Measurements from ENCODE around the gene LCNL1.

LCNL1 gene

DNA sequence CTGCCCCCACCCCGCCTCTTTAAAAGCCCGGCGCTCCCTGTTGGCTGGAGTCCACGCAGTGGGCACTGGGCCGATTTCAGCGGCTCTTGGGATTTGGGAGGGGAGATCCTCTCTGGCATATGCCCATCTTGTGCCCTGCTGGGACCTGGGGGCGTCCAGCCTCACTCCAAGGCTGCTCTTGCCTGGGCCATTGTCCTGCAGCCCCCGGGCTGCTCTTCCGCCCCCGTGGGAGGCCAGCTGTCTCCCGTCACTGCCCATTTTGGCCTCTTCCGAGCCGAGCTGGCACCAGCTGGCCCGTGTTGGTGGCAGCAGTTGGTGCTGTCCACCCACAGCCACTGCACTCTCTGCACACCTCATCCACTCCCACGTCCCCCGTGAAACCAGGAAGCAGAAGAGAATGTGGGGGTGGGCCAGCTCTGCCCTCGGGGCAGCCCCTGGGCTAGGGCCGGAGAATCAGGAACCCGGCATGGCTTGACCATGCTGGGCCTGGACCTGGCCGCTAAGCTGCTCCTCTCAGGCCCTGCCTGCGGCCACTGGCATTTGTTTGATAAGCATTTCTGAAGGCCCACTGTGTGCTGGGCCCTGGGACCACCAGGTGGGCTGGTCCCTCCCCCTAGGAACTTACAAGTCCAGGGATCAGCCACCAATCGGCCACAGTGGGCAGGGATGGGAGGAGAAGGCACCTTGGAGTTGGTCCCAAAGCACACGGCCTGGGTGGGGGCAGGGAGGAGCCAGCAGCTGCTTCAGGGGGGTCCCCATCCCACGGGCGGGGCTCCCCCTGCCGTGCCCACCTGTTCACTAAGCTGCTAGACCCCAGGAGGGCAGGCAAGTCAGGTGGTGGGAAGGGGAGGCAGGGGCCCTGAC, 35.5 kb upstream of the LCNL1 start:
- DNase-seq (ENCODE audit: low spot score), result no peak

DNA sequence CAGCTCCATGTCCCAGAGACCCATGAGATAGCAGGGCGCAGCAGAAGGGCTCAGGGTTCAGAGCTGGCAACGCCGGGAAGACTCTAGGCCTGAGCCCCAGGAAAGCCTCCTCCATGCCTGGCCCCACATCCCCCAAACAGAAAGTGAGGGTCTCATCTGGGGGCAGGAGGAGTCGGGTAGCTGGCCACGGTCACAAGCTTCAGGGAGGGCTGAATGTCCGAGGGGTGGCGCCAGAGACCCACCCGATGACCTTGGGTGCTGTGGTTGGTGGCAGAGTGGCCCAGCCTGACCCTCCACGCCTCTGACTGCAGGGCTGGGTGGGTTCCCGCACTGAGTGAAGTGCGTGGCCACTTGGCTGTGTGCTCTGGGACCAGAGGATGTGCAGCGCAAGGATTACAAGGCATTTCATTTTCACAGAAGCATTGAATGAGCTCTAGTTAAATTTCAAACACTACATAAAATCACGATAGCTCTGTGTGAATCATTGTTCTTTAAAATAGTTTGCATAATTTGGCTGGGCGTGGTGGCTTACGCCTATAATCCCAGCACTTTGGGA, 34.8 kb upstream of the LCNL1 start:
- DNase-seq (ENCODE audit: low spot score), result no peak

DNA sequence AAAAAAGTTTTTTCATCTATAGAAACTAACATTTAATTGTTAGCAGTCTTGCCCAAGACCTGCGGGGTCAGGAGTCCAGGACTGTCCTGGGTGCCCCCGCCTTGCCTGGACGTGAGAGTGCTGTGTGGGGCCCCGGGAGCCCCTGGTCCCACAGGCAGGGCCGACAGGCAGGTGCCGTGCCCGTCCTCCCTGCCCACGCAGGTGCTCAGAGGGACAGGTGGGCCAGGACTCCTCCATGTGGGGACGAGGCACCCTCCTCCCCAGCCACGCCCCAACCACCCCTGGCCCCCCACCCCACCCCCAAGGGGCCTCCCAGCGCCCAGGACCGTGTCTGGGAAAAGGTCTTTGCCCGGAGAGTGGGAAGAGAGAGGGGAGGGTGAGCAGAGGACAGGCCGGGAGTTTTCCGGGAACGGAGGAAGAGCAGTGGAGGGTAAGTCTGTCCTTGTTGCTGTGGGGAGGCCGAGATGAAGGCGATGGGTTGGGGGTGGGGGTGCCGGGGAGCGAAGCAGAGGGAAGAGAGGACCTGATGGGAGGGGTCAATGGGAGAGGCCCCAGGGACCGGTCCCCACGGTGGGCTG, 33.5 kb upstream of the LCNL1 start:
- DNase-seq (ENCODE audit: low spot score), result no peak

DNA sequence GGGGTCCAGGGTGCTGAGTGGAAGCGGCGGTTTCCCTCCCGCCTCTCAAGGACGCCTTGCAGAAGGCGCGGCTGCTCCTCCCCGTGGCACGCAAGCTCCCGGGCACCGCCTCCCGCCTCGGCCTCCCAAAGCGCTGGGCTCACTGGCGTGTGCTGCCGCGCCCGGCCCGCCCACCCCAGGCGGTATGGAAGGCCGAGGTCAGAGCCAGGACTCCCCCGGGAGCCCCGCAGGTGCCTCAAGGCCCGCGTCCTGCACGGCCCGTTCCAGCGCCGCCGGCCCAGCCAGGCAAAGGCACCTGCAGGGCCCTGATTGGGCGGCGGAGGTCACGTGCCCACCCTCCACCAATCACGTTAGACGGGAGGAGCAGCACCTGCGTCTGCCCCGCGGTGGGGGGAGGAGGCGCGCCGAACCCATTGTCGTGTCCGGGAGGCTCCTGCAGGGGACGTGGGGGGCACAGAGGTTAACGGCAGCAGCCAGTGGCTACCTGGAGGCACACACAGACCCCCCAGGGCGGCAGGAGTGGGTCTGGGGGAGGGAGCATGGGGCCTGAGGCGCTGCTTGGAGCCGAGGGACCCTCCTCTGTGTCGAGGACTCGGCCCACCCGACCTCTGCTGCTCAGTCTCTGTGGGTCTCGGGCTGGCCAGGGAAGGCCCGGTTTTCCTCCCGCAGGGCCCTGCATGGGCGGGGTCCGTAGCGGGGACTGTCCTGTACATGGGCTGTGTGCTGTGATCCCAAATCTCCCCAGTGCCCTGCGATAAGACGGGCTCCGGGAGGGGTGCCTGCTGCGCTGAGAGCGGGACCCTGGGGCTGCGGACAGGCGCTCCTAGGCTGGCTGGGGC, 32.8 kb upstream of the LCNL1 start:
- DNase-seq (ENCODE audit: low spot score), result peak; percentile 93

DNA sequence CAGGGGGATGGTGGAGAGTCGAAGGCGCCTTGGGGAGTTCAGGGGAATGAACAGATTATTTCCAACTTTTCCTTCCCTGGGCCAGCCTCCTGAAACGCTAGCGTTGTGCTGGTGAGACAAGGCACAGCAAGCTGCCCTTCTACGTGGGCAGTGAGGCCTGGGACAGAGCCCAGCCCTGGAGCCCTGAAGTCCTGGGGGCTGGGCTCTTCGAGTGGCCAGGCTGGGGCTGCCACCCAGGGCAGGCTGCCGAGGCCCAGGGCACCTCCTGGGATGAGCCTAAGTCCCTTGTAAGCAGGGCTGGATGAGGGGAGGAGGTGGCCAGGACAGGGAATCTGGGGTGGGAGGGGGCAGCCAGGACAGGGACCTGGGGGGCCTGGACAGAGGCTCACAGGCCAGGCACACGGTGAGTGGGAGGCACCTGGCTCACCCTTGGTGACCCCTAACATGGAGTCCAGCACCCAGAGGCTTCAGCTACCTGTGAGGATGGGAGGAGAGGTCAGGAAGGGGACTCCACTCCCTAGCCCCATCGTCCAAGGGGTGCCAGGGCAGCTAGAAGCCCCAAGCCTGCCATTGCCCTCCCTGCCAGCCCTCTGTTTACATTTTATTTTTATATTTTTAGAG, 32.0 kb upstream of the LCNL1 start:
- no peak for DNase-seq (ENCODE audit: low spot score)

DNA sequence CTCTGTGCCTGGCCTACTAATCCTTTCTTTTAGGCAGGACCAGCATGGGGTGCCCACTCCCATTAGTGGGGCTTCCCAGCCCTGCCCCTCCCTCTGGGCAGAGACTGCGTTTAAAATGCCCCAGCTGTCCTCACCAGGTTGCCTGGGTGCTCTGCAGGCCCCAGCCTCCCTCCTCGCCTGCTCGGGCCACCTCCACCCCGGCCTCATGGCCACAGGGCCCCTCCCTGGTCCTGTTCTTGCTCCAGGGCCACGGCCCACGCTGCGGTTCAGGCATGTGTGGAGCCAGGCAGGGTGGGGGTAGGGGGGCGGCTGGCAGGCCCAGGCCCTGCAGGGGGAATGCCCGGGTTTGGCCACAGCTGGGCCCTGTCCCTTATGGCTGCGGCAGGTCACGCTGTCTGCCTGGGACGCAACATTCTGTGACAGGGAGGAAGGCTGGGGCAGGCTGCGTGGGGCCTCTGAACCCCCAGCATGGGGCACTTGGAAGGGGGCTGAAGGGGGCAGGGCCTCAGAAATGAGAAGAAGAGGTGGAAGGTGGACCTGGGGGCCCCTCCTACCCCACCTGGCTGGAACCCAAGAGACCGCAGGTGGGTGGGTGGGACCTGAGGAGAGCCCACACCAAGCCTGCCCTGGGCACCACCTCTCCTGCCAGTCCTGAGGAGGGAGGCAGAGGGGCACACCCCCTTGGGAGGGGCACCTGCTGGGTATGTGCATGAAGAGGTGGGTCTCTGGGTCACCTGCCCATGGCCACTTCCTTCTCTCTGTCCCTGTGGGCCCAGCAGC, 31.1 kb upstream of the LCNL1 start, which contains the start of gene LCN12:
LCN12 (plus strand) TSS at position 733 of the 780 bp plus-strand sequence. CDS start 55 bp downstream, outside the sequence.
- DNase-seq (ENCODE audit: low spot score), result no peak

DNA sequence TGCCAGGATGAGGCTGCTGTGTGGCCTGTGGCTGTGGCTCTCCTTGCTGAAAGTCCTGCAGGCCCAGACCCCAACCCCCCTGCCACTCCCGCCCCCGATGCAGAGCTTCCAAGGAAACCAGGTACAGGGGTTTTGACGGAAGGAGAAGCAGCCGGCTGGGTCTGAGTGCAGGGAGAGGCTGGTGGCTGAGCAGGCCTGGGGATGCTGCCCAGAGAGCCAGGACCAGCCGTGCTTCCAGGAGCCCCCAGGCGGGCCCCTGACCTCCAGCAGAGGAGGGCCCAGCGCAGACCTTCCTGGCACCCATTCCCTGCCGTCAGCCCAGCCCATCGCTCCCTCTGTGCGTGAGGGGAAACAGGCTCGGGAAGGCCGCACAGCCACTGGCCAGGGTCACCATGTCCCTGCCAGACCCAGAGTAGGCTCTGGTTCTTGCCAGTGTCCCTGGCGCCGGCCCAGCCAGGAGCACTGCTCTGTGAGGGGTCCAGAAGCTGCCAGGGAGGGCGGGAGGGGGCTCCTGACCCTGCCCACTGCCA, 30.4 kb upstream of the LCNL1 start:
- no peak for DNase-seq (ENCODE audit: low spot score)

DNA sequence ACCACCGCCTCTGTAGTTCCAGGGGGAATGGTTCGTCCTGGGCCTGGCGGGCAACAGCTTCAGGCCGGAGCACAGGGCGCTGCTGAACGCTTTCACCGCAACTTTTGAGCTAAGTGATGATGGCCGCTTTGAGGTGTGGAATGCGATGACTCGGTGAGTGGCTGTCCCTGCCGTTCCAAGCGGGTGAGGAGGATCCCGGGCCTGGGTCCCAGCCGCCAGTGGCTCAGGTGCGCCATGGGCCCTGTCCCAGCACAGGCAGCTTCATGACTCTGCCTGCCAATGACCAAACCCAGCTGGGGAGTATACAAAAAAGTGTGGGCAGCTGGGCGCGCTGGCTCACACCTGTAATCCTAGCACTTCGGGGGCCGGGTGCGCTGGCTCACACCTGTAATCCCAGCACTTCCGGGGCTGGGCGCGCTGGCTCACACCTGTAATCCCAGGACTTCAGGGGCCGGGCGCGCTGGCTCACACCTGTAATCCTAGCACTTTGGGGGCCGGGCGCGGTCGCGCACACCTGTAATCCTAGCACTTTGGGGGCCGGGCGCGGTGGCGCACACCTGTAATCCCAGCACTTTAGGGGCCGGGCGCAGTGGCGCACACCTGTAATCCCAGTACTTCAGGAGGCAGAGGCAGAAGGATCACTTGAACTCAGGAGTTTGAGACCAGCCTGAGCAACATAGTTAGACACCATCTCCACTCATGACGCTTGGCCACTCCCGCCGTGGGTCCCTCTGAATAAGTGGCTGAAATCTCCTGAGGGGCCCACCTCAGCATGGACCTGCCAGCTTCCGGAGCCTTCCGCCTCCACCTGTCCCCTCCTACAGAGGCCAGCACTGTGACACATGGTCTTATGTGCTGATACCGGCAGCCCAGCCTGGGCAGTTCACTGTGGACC, 29.7 kb upstream of the LCNL1 start:
- DNase-seq (ENCODE audit: low spot score), result no peak

DNA sequence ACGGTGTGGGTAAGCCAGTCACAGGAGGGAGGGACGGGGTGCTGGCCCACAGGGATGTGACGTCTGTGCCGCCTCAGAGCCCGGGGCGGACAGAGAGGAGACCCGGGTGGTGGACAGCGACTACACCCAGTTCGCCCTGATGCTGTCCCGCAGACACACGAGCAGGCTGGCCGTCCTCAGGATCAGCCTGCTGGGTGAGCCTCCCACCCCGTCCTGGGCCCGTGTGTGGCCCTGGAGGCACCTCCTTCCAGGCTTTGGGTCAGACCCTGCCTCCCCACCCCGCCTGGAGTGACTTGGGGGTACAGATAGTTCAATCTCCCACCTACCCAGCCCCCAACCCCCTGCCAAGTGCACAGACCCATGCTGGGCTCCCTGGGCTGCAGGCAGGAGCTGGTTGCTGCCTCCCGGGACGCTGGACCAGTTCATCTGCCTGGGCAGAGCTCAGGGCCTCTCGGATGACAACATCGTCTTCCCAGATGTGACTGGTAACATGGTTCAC, 29.0 kb upstream of the LCNL1 start:
- DNase-seq (ENCODE audit: low spot score), result no peak

DNA sequence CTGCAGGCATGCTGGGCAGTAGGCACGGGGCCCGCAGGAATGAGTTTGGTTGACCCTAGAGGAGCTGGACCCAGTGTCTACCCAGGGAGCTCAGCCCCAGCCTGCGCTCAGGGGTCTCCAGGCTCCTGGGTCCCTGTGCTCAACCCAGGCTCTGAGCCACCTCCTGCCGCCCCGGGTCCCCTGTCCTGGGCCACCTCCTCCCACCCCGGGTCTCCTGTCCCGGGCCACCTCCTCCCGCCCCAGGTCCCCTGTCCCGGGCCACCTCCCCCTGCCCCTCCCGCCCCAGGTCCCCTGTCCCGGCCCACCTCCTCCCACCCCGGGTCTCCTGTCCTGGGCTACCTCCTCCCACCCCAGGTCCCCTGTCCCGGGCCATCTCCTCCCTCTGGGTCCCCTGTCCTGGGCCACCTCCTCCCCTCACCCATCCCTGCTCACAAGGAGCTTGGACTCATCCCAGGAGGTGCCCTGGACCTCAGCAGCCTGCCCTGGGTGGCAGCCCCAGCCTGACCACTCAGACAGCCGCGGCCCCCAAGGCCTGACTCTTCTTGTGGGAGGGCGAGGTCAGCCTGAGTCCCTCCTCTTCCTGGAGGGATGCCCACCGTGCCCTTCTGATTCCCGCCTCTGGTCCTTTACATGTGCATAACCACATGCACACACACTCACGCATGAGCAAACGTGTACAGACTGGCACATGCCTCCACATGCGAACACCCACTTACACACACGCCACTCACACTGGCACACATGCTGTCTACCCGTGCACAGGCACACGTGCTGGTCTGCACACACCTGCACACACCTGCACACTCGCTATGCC, 28.3 kb upstream of the LCNL1 start:
- no peak for DNase-seq (ENCODE audit: low spot score)

DNA sequence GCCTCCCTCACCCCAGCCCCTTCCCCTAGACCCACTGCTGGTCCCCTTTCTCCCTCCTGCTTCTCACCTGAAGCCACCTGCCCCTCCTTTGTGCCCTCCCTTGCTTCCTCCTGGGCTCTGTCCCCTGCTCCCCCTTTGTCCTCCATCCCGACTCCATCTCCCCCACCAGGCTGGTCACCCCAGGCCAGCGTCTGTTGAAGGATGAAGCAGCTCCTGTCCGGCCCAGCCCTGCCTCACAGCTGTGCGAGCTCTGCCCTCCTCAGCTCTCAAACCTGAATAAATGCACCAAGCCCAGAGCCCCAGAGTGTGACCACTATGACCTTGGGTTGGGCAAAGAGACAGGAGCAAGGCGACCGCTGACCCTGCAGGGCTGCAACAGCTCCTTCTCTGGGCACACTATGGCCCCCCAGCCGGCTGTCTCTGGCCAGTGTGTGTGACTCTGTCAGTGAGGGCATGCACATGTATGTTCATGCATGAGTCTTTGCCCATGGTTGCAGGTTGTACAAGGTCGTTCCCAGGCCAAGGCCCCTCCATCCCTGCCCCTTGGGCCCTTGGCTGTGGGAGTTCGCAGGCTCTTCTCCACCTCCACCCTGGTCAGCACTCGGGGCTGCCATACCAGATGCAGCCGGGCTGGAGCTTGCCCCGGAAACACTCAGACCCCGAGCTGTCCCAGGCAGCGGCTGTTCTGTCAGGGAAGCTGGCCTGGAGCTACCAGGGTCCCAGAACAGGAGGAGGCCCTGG, 27.4 kb upstream of the LCNL1 start:
- DNase-seq (ENCODE audit: low spot score), result no peak

DNA sequence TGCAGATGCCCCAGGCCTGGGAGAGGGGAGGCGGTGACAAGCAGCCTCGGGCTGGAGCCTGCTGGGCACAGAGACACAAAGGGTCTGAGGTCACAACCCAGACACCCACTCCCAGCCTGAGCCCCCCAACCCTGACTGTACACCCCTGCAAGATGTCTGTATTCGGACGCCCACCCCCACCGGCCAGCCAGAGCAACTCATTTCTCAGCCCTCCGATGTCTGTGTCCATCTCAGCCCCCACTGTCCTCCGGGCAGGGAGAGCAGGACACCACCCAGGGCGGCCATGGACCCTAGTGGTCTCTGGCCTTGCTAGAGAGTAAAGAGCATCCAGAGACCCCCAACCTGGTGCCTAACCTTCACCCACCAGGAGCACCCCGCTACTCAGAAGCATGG, 26.9 kb upstream of the LCNL1 start:
- no peak for DNase-seq (ENCODE audit: low spot score)

DNA sequence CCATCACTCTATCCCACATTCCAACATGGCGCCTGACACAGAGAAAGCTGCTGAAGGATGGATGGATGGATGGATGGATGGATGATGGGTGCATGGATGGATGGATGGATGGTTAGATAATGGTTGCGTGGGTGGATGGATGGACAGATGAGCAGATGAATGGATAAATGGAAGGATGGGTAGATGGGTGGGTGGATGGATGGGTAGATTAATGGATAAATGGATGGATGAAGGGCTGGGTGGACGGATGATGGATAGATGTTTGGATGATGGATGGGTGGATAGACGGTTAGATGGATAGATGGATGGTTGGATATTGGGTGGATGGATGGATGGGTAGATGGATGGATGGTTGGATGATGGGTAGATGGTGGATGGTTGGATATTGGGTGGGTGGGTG, 26.2 kb upstream of the LCNL1 start:
- no peak for DNase-seq (ENCODE audit: low spot score)

DNA sequence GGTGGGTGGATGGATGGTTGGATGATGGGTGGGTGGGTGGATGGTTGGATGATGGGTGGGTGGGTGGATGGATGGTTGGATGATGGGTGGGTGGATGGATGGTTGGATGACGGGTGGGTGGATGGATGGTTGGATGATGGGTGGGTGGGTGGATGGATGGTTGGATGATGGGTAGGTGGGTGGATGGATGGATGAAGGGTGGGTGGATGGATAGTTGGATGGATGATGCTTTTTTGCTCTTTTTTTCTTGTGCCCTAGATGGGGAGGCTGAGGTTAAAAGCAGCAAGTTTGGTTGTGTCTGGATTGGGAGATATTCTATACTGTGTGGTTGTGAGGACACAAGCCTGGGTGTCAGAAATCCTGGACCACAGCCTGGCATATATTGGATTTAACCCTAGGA, 25.3 kb upstream of the LCNL1 start:
- no peak for DNase-seq (ENCODE audit: low spot score)

DNA sequence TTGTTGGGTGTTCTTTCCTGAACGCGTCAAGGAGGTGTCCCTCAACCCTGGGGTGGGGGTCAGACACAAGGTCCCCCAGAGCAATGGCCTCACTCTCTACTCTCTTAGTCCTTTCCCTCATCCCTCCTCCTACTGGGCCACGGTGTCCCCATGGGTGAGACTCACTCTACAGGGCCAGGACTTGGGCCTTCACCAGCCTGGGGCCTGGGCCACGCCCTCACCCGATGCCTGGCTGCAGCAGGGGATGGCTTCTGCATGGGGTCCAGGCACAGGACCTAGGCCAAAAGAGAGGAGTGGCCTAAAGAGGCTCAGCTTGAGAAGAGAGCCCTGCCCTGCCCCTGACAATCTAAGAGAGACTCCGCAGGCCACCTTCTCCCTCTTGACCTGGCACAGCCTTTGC, 24.9 kb upstream of the LCNL1 start:
- DNase-seq (ENCODE audit: low spot score), result no peak

DNA sequence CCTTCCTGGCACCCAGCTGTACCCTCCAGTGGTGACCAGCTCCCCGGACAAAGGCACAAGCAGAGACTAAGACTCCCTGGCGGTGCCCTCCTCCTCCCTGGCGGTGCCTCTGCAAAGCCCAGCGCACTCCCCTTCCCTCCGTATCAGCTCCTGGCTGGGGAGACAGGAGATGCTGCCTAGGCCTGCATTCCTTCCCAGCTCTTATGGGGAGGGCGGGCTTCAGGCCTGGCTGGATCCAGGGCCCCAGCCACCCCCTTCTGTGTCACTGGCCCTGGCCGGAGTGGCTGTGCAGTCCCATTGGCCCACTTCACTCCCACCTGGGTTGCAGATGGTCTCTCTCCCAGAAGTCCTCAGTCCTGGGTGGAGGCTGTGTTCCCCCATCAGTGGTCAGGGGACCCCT, 24.3 kb upstream of the LCNL1 start:
- DNase-seq (ENCODE audit: low spot score), result no peak

DNA sequence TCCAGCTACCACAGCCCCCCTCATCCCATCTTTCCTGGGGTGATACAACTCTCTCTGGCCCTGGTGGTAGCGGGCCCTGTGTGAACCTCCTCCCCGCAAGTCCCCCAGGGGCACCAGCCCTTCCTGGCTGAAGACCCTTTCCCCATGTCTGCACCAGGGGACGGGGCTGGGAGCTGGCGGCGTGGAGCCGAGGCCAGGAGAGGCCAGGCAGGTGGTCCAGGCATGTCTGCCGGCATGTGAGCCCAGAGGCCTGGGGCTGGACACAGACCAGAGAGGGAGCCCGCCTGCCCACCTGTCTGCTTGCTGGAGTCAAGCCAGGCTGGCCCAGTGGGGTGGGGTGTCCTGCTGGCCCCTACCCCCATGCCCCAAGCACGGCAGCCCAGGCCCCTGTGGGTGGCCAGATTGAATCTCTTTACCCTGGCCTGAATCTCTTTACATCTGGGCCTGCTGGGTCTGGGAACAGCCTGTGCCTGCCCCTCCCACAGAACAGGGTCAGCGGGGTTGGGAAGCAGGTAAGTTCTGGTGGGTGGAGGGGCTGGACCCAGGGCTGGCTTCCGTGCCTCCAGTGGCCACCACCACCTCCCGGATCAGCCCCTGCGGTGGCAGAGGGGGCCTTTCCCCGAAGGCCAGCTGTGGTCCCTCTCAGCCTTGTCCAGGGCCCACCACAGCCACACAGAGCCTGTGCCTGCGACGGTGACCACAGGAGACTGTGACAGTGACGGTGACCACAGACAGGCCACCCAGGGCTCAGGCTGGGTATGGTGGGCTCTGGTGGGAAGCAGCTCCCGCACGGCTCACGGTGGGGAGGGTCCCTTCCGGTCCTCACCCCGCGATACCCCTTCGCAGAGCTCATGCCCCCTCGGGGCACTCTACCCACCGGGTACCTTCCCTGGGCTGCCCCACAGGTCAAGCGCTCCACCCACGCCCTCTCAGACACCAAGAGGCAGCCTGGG, 23.6 kb upstream of the LCNL1 start:
- DNase-seq (ENCODE audit: low spot score), result no peak

Measured in hematopoietic multipotent progenitor cell treated with erythropoietin and hydrocortisone succinate and interleukin-3 and kit ligand, for 15 days (in vitro differentiated cells).